ENCODE measurements around the gene CTAGE9. TPM values are rescaled to one million over a fixed set of nuclear protein-coding genes. Genes with fewer than 3 reads are reported as not detected.
A peak's percentile ranks its signal among the peaks of the same experiment; 100 is the strongest.
"Not testable (repeated sequence)": the region's sequence is repeated elsewhere in the genome, so short reads cannot be mapped to it uniquely, and the experiment has no call there.

CTAGE9 gene
- total RNA-seq, 2 experiments from 2014 or later = not detected

GRCh38 chr6:131717836-131718542 is 7.2 kb upstream of the CTAGE9 start:
- H3K27me3 Mint-ChIP-seq = no peaks in the 10 kb centered on the region
- no peak overlapping the region for H3K4me3 Mint-ChIP-seq
- H3K4me1 Mint-ChIP-seq (ENCODE audit: low read depth) = no peaks in the 10 kb centered on the region
- TF ChIP-seq, protein P1, sequence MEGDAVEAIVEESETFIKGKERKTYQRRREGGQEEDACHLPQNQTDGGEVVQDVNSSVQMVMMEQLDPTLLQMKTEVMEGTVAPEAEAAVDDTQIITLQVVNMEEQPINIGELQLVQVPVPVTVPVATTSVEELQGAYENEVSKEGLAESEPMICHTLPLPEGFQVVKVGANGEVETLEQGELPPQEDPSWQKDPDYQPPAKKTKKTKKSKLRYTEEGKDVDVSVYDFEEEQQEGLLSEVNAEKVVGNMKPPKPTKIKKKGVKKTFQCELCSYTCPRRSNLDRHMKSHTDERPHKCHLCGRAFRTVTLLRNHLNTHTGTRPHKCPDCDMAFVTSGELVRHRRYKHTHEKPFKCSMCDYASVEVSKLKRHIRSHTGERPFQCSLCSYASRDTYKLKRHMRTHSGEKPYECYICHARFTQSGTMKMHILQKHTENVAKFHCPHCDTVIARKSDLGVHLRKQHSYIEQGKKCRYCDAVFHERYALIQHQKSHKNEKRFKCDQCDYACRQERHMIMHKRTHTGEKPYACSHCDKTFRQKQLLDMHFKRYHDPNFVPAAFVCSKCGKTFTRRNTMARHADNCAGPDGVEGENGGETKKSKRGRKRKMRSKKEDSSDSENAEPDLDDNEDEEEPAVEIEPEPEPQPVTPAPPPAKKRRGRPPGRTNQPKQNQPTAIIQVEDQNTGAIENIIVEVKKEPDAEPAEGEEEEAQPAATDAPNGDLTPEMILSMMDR (IDR thresholded peaks at IDR 0.05) = no peak
- Histone ChIP-seq H3K4me3 (ENCODE audit: low read length) (no peak overlapping the region), H3K36me3 (ENCODE audit: insufficient read depth, low read length) (no peaks in the 10 kb centered on the region), H3K9me3 (ENCODE audit: control insufficient read depth in 1 of 2, insufficient read depth in 1 of 2, low read length in 2 of 2) (no peaks in the 10 kb centered on the region), H3K27ac (ENCODE audit: low read depth in 1 of 2, low read length in 2 of 2) (no peak overlapping the region), H3K4me1 (ENCODE audit: insufficient read depth, low read length) (no peaks in the 10 kb centered on the region), H3K27me3 (ENCODE audit: control insufficient read depth in 1 of 2, insufficient read depth in 2 of 2, low read length in 2 of 2) (no peaks in the 10 kb centered on the region)
- ATAC-seq (ENCODE audit: poor library complexity) = no peak
- no peaks in the 10 kb centered on the region for H3K9me3 Mint-ChIP-seq
- ChIA-PET CTCF (no interaction called here), POLR2A (interaction anchor here (0.6 kb wide), 1 partner anchor 15 kb away, joined by 3 read pairs; no protein-coding TSS in a partner anchor)
- no peaks in the 10 kb centered on the region for H3K36me3 Mint-ChIP-seq (ENCODE audit: low read depth)
- intact Hi-C loops (cut with DNase I, micrococcal nuclease) = no loop called here
- no peak for DNase-seq
- no peak overlapping the region for H3K27ac Mint-ChIP-seq

DNA sequence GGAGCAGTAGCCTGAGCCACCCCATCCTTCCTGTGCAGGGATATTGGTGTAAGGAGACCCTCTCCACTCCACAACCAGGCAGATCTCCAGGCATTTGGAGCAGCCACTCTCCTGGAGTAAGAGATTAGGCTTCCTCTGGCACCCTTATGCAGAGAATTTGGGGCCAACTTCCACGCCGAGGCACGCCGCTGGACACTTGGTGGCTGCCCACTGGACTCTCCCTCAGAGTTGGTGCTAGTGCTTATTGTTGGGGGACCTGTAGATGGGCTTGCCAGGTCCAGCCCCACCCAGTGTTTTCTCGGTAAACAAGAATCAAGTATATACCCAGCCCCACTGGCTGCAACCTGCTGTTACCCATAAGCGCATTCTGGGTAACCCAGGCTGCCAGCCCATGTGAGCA is 4.8 kb upstream of the CTAGE9 start:
- not testable (repeated sequence) for H3K4me3 ChIP-seq (ENCODE audit: low read length)

DNA sequence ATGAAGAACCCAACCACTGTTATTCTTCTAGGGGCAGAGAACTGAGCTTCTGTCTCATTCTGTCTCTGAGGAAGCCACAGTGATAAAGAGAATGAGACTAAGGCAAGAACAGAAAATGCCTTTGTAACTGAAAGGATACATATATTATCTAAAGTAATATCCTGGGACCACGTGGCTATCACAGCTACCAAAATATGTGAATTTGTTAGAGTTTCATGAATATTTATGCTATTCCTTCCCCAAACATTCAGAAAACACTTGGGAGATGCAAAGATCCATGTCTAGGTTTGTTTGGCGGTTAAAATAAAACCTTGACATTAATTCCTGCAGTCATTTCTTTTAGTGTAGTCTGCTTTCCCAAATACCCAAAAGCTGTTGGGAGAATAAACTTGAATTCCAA is 6.9 kb downstream of the CTAGE9 start:
- intact Hi-C loops (cut with DNase I, micrococcal nuclease); H3K27me3 ChIP-seq (ENCODE audit: control insufficient read depth in 1 of 2, insufficient read depth in 2 of 2, low read length in 2 of 2); H3K36me3 Mint-ChIP-seq (ENCODE audit: low read depth); H3K9me3 Mint-ChIP-seq; H3K4me1 Mint-ChIP-seq (ENCODE audit: low read depth); ATAC-seq (ENCODE audit: poor library complexity); CTCF ChIA-PET; H3K9me3 ChIP-seq (ENCODE audit: control insufficient read depth in 1 of 2, insufficient read depth in 1 of 2, low read length in 2 of 2); H3K36me3 ChIP-seq (ENCODE audit: insufficient read depth, low read length); H3K4me3 ChIP-seq (ENCODE audit: low read length); H3K4me1 ChIP-seq (ENCODE audit: insufficient read depth, low read length); H3K27ac Mint-ChIP-seq; H3K27ac ChIP-seq (ENCODE audit: low read depth in 1 of 2, low read length in 2 of 2); H3K27me3 Mint-ChIP-seq; H3K4me3 Mint-ChIP-seq; POLR2A ChIA-PET; DNase-seq: not testable (repeated sequence)

More for the DNA sequence above, 4.8 kb upstream of the CTAGE9 start:
- CTCF ChIA-PET; H3K9me3 ChIP-seq (ENCODE audit: control insufficient read depth in 1 of 2, insufficient read depth in 1 of 2, low read length in 2 of 2); H3K27ac Mint-ChIP-seq; H3K36me3 ChIP-seq (ENCODE audit: insufficient read depth, low read length); H3K9me3 Mint-ChIP-seq; H3K4me1 ChIP-seq (ENCODE audit: insufficient read depth, low read length); intact Hi-C loops (cut with DNase I, micrococcal nuclease); H3K27me3 Mint-ChIP-seq; H3K36me3 Mint-ChIP-seq (ENCODE audit: low read depth); H3K27me3 ChIP-seq (ENCODE audit: control insufficient read depth in 1 of 2, insufficient read depth in 2 of 2, low read length in 2 of 2); H3K27ac ChIP-seq (ENCODE audit: low read depth in 1 of 2, low read length in 2 of 2); POLR2A ChIA-PET; H3K4me3 Mint-ChIP-seq; DNase-seq; H3K4me1 Mint-ChIP-seq (ENCODE audit: low read depth): not testable (repeated sequence)
- peak; percentile 49 for ATAC-seq (ENCODE audit: poor library complexity)

GRCh38 chr6:131700851-131701250 is 10.0 kb downstream of the CTAGE9 start:
- H3K4me3 ChIP-seq (ENCODE audit: low read length); intact Hi-C loops (cut with DNase I, micrococcal nuclease); H3K4me3 Mint-ChIP-seq; H3K9me3 Mint-ChIP-seq; H3K4me1 ChIP-seq (ENCODE audit: insufficient read depth, low read length); CTCF ChIA-PET; H3K27ac Mint-ChIP-seq; POLR2A ChIA-PET; ATAC-seq (ENCODE audit: poor library complexity); H3K4me1 Mint-ChIP-seq (ENCODE audit: low read depth); H3K27me3 ChIP-seq (ENCODE audit: control insufficient read depth in 1 of 2, insufficient read depth in 2 of 2, low read length in 2 of 2); H3K27me3 Mint-ChIP-seq; H3K9me3 ChIP-seq (ENCODE audit: control insufficient read depth in 1 of 2, insufficient read depth in 1 of 2, low read length in 2 of 2); H3K36me3 ChIP-seq (ENCODE audit: insufficient read depth, low read length); DNase-seq; H3K27ac ChIP-seq (ENCODE audit: low read depth in 1 of 2, low read length in 2 of 2); H3K36me3 Mint-ChIP-seq (ENCODE audit: low read depth): not testable (repeated sequence)

All from CD4-positive, alpha-beta T cell (primary cell).